K562 (cell line): ENCODE measurements around the gene CYS1. TPM values are rescaled to one million over a fixed set of nuclear protein-coding genes. Genes with fewer than 3 reads are reported as not detected.
A peak's percentile ranks its signal among the peaks of the same experiment; 100 is the strongest.

Experiments used
- CBFA2T3 ChIP-seq: fragments of 450-650 bp; IDR thresholded peaks from 2 replicates; pipeline ENCODE4 v1.6.1; 2017
- EP400 ChIP-seq: fragments of 450-650 bp; IDR thresholded peaks from 2 replicates; pipeline ENCODE4 v1.6.1; 2017; ENCODE audit warnings: antibody characterized with exemption, mild to moderate bottlenecking, moderate library complexity
- ETV6 ChIP-seq, 3 experiments: fragments of 150-350 bp in 1 of 3; sonication (generic) in 1 of 3; formaldehyde crosslinking in 1 of 3; IDR thresholded peaks; 2 replicates each; pipeline versions ENCODE4 v1.6.1 to v1.8.0; 2014 to 2022; ENCODE audit warnings: borderline replicate concordance in 2 of 3, low read depth in 2 of 3, antibody characterized with exemption in 1 of 3, low read length in 1 of 3, mild to moderate bottlenecking in 1 of 3, missing genetic modification reagents in 1 of 3
- FOXM1 ChIP-seq, 2 experiments: fragments of 450-650 bp in 1 of 2; sonication (generic) in 1 of 2; formaldehyde crosslinking in 1 of 2; IDR thresholded peaks; 2 replicates each; pipeline versions ENCODE4 v1.6.1 to v1.9.0; 2017 to 2022; ENCODE audit warnings: low read depth in 2 of 2, mild to moderate bottlenecking in 2 of 2, missing genetic modification reagents in 1 of 2, moderate library complexity in 1 of 2
- GATAD2A ChIP-seq: fragments of 450-650 bp; IDR thresholded peaks from 2 replicates; pipeline ENCODE4 v1.6.1; 2017
- HIVEP1 ChIP-seq: fragments of 250-450 bp; sonication (Bioruptor Pico); IDR thresholded peaks from 2 replicates; pipeline ENCODE4 v1.4.0; 2020; ENCODE audit warnings: mild to moderate bottlenecking
- HNRNPL ChIP-seq: fragments of 200-400 bp; formaldehyde crosslinking; IDR thresholded peaks from 2 replicates; pipeline ENCODE4 v1.6.1; 2017; ENCODE audit warnings: low read depth, mild to moderate bottlenecking, low read length
- KLF6 ChIP-seq: fragments of 250-450 bp; sonication (Bioruptor Pico); IDR thresholded peaks from 2 replicates; pipeline ENCODE4 v1.4.0; 2020; ENCODE audit warnings: mild to moderate bottlenecking, moderate library complexity, borderline replicate concordance
- MEF2D ChIP-seq: conservative IDR thresholded peaks from 2 replicates; pipeline ENCODE4 v1.6.1; 2016; ENCODE audit warnings: low read depth, missing genetic modification characterization, missing compliant biosample characterization
- NFRKB ChIP-seq: fragments of 450-650 bp; IDR thresholded peaks from 2 replicates; pipeline ENCODE4 v1.6.1; 2016; ENCODE audit warnings: low read depth
- NFYB ChIP-seq: IDR thresholded peaks from 2 replicates; pipeline ENCODE4 v1.6.1; 2011; ENCODE audit warnings: mild to moderate bottlenecking, moderate library complexity; ENCODE audit not compliant: insufficient read length; ENCODE audit errors: extremely low read depth
- NONO ChIP-seq, 2 experiments: fragments of 200-400 bp in 1 of 2; fragments of 450-650 bp in 1 of 2; formaldehyde crosslinking in 1 of 2; IDR thresholded peaks; 2 replicates each; pipeline ENCODE4 v1.6.1; 2017; ENCODE audit warnings: low read depth in 2 of 2, mild to moderate bottlenecking in 2 of 2, moderate library complexity in 2 of 2, low read length in 1 of 2
- RBM39 ChIP-seq: fragments of 200-400 bp; formaldehyde crosslinking; optimal IDR thresholded peaks from 2 replicates; pipeline ENCODE3; 2018; ENCODE audit warnings: low read depth, low read length
- SIN3A ChIP-seq, 2 experiments: fragments of 150-350 bp in 1 of 2; IDR thresholded peaks; 2 replicates each; pipeline ENCODE4 v1.6.1; 2011 to 2016; ENCODE audit warnings: borderline replicate concordance in 2 of 2, low read depth in 2 of 2, low read length in 2 of 2, mild to moderate bottlenecking in 2 of 2, moderate library complexity in 2 of 2; ENCODE audit not compliant: control insufficient read depth in 1 of 2
- TBL1XR1 ChIP-seq, 2 experiments: IDR thresholded peaks; 2 replicates each; pipeline ENCODE4 v1.6.1; 2012; ENCODE audit warnings: improper control_type of control experiment in 2 of 2, low read length in 2 of 2, mild to moderate bottlenecking in 1 of 2
- ZNF143 ChIP-seq: sonication (generic); formaldehyde crosslinking; IDR thresholded peaks from 2 replicates; pipeline ENCODE4 v1.9.0; 2022; ENCODE audit warnings: mild to moderate bottlenecking, missing genetic modification reagents
- ZNF766 ChIP-seq: fragments of 200-800 bp; sonication (Bioruptor generic); conservative IDR thresholded peaks from 2 replicates; pipeline ENCODE4 v1.6.1; 2016; ENCODE audit warnings: missing genetic modification characterization, missing compliant biosample characterization
- polyA plus RNA-seq, 8 experiments: library from polyadenylated mRNA; depleted of rRNA in 4 of 8; stranded (reverse) in 5 of 8; unstranded in 3 of 8; fragments of >200 nt; fragmentation: Nextera tagmentation in 2 of 8; fragmentation: Illumina TruSeq in 1 of 8; extraction: Ambion mirVana in 2 of 8; extraction: Trizol in 1 of 8; gene quantifications; 2 replicates each; pipeline versions ENCODE4 v1.2.1 to v1.2.3, GENCODE V29; 2011 to 2014; ENCODE audit warnings: inconsistent platforms in 1 of 8, missing spikeins in 1 of 8
- total RNA-seq, 7 experiments: library from RNA; depleted of rRNA in 6 of 7; stranded (reverse); fragments of >200 nt in 6 of 7; fragmentation: Illumina TruSeq in 2 of 7; extraction: Trizol in 2 of 7; gene quantifications; 2 replicates each; pipeline versions ENCODE4 v1.2.1 to v1.2.3, GENCODE V29; 2011 to 2021; ENCODE audit warnings: low replicate concordance in 1 of 7
- TF ChIP-seq, protein P1 (sequence below): fragments of 200-800 bp; sonication (Bioruptor generic); IDR thresholded peaks from 2 replicates; pipeline ENCODE4 v1.6.1; 2017; ENCODE audit warnings: missing genetic modification characterization, missing compliant biosample characterization
- TF ChIP-seq, protein P2 (sequence below): IDR thresholded peaks from 2 replicates; pipeline ENCODE4 v1.6.1; 2014; ENCODE audit warnings: antibody characterized with exemption
- TF ChIP-seq, protein P3 (sequence below): fragments of 450-650 bp; formaldehyde crosslinking; IDR thresholded peaks from 2 replicates; pipeline ENCODE4 v1.4.0; 2022; ENCODE audit warnings: mild to moderate bottlenecking, moderate library complexity

The CYS1 gene
- total and polyA plus RNA-seq, 9 of the 15 experiments (the other 6 are each of a cell fraction or from before 2014, with no cell fraction given): 0.11 to 0.13 TPM; not detected in 7

DNA sequence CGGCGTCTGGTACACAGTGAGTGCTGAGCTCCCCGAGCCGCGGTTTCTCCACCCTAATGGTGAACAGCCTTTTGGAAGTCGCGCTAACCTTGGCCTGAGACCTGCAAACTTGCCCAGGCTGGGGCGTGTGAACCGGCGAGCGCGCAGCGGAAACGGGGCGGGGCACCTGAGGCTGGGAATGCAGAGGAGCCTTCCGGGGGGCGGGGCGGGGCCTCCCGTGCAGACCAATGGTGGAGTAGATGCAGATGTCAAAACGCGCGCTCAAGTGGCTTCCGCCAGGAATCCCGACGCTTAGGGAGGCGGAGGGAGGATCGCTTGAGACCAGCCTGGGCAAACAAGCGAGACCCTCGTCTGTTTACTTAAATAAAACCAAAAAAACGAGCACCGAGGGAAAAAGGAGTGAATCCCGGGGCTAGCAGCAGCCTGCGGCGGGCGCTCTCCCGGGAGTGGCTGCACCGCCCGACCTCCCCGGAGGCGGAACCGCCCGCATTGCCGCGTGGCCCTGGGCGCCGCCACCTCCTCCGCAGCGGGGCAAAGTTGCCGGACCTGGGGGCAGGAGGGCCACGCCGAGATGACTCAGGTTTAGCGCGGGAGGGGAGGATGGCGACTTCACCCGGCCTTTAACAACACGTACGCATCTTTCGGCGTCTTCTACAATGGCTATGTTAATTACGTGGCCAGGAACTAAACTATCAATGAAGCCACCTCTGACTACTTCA, 40.1 kb upstream of the CYS1 start (continued):
- TF ChIP-seq ETV6 (IDR thresholded peaks at IDR 0.05; ENCODE audit: borderline replicate concordance in 1 of 2, low read depth in 2 of 2, low read length in 1 of 2) (no peak; a peak in 1 of 4 replicates), ETV6 (CRISPR knock-in tag; IDR thresholded peaks at IDR 0.05; ENCODE audit: borderline replicate concordance) (0 out of 2 replicates have a peak, but pooled peaks have one; percentile 46), SIN3A (IDR thresholded peaks at IDR 0.05; ENCODE audit: borderline replicate concordance in 2 of 2, control insufficient read depth in 1 of 2, low read depth in 2 of 2, low read length in 2 of 2) (peak; percentile 65 to 68; a peak in 3 of 4 replicates), TBL1XR1 (IDR thresholded peaks at IDR 0.05; ENCODE audit: low read length in 2 of 2) (no peak; a peak in 1 of 4 replicates), NONO (IDR thresholded peaks at IDR 0.05; ENCODE audit: low read depth in 2 of 2, low read length in 1 of 2) (peak in 1 of 2 experiments; percentile 60; a peak in 1 of 4 replicates), FOXM1 (IDR thresholded peaks at IDR 0.05; ENCODE audit: low read depth) (peak; percentile 67), FOXM1 (CRISPR knock-in tag; IDR thresholded peaks at IDR 0.05; ENCODE audit: low read depth) (no peak; the same call in 1 of the 2 replicates), MEF2D (tag) (0 out of 2 replicates have a peak, but pooled peaks have one; percentile 55), ZNF143 (CRISPR knock-in tag) (0 out of 2 replicates have a peak, but pooled peaks have one; percentile 30), NFYB (no peak), NFRKB (no peak; the same call in none of the 2 replicates), RBM39 (peak; percentile 44), EP400 (peak; percentile 99), CBFA2T3 (peak; percentile 15; the same call in 1 of the 2 replicates), HNRNPL (peak; percentile 94), GATAD2A (0 out of 2 replicates have a peak, but pooled peaks have one; percentile 37), HIVEP1 (CRISPR knock-in tag) (no peak), KLF6 (CRISPR knock-in tag) (peak; percentile 58; the same call in 1 of the 2 replicates), ZNF766 (CRISPR knock-in tag) (0 out of 2 replicates have a peak, but pooled peaks have one; percentile 39)
- TF ChIP-seq, protein P1, sequence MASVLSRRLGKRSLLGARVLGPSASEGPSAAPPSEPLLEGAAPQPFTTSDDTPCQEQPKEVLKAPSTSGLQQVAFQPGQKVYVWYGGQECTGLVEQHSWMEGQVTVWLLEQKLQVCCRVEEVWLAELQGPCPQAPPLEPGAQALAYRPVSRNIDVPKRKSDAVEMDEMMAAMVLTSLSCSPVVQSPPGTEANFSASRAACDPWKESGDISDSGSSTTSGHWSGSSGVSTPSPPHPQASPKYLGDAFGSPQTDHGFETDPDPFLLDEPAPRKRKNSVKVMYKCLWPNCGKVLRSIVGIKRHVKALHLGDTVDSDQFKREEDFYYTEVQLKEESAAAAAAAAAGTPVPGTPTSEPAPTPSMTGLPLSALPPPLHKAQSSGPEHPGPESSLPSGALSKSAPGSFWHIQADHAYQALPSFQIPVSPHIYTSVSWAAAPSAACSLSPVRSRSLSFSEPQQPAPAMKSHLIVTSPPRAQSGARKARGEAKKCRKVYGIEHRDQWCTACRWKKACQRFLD: peak; percentile 87
- TF ChIP-seq, protein P2, sequence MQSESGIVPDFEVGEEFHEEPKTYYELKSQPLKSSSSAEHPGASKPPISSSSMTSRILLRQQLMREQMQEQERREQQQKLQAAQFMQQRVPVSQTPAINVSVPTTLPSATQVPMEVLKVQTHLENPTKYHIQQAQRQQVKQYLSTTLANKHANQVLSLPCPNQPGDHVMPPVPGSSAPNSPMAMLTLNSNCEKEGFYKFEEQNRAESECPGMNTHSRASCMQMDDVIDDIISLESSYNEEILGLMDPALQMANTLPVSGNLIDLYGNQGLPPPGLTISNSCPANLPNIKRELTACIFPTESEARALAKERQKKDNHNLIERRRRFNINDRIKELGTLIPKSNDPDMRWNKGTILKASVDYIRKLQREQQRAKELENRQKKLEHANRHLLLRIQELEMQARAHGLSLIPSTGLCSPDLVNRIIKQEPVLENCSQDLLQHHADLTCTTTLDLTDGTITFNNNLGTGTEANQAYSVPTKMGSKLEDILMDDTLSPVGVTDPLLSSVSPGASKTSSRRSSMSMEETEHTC: peak; percentile 30; the same call in 1 of the 2 replicates
- TF ChIP-seq, protein P3, sequence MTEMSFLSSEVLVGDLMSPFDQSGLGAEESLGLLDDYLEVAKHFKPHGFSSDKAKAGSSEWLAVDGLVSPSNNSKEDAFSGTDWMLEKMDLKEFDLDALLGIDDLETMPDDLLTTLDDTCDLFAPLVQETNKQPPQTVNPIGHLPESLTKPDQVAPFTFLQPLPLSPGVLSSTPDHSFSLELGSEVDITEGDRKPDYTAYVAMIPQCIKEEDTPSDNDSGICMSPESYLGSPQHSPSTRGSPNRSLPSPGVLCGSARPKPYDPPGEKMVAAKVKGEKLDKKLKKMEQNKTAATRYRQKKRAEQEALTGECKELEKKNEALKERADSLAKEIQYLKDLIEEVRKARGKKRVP (CRISPR knock-in tag): no peak
